MV-4-11 (cell line): ENCODE data around the gene GALNT2.

ENCODE experiments used
- DNase-seq: peaks from one replicate; lab custom pipeline; 2025; lab: John Stamatoyannopoulos, UW

Gene GALNT2

DNA sequence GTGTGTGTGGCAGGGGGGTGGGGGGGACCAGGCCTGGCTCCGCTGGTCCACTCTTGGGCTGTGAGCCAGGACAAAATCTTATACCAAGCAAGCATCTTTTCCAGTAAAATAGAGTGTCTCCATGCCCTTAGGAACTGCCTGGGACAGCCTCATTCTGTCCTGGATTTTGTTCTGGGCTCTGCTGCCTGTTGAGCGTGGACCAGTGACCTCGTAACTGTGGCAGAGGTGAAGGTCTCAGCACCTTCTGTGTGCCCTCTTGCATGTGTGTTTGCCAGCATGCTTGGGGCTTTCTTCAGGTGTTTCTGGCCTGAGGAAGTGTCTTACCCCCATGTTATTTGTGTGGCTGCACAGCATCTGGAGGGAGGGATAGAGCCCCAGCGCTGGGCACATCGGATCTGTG, 45.7 kb downstream of the GALNT2 start:
- no peak for DNase-seq

GRCh38 chr1:230113235-230113592, 46.2 kb downstream of the GALNT2 start:
- no peak for DNase-seq

- DNase-seq: no peak
Measured at GRCh38 chr1:230113593-230114236, 46.7 kb downstream of the GALNT2 start.

DNA sequence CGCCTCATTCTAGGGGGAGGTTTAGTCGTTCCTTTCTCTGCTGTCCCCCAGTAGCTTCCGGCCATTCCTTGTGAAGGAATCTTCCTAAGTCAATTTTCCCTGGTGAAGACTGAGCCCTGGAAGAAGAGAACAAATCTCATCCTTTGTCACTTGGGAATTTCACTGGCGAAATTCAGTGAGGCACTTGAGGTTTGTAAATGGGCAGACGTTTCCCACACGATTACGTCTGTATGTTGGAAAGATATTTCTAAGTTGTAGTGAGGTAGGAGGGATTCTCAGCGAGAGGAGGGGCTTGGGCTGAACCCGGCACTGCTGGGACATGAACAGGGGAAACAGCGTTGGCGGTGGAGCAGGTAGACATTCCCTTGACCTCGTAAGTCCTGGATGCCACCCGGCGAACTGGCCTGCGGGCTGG, 47.2 kb downstream of the GALNT2 start:
- DNase-seq: no peak

DNA sequence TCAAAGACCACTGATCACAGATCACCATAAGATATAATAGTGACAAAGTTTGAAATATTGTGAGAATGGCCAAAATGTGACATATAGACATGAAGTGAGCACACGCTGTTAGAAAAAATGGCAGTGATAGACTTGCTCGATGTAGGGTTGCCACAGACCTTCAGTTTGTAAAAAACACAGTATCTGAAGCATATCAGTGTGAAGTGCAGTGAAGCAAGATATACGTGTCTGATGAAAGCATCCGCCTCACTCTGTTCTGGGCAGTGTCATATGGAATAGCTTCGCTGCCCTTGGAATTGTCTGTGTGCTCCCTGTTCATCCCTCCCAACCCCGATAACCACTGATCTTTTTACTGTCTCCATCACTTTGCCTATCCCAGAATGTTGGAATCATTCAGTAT, 50.7 kb downstream of the GALNT2 start:
- no peak for DNase-seq

- DNase-seq: no peak
Measured at GRCh38 chr1:230119340-230119739, 52.3 kb downstream of the GALNT2 start.

DNA sequence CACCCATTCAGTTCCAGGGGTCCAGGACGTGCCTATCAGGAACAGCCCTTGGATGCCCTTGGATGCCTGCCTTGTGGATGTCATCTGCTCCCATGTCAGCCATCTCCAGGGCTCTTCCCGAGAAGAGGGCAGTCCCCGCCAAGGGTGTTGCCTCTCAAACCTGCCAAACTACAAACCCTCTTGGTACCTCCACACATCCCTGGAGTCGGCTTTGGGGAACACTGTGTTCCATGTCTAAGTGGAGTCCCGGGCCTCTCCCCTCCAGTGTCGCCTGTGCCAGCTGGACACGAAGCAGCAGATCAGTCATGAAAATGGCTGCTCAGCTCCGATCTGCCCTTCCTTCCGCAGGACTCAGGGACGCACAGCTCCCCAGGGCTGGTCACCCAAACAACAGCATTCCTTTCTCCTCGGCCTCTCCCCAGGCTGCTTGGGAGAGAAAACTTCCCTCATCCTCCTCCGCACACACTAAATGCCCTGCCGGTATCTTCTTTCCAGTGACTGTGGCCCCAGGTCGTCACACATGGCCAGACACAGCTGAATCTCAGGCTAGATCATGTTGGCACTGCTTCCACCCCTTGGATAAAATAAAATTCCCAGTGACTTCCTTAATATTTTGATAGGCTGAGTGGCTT, 53.4 kb downstream of the GALNT2 start:
- DNase-seq: no peak

- DNase-seq: no peak
Measured at GRCh38 chr1:230120921-230121381, 53.9 kb downstream of the GALNT2 start.

DNA sequence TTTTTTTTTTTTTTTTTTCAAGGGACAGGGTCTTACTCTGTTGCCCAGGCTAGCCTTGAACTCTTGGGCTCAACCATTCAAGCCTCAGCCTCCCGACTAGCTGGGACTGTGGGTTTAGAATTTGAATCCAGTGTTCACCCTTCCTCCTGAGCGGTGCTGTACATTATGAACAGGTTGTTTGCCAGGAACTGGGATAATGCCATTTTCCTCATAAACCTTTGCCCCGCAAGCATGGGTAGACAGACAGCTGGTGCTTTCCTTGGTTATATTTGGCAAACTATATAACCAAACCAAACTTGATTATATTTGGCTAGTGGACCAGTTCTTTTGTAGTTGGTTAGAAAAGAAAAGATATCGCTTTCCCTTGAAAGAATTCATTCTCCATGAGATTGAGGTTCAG, 54.9 kb downstream of the GALNT2 start:
- no peak for DNase-seq

- DNase-seq: no peak
Measured at GRCh38 chr1:230122366-230123279, 55.6 kb downstream of the GALNT2 start.

- DNase-seq: peak; percentile 10
Measured at GRCh38 chr1:230123280-230124185, 56.5 kb downstream of the GALNT2 start.

GRCh38 chr1:230124186-230125128, 57.4 kb downstream of the GALNT2 start:
- DNase-seq: peak; percentile 67

DNA sequence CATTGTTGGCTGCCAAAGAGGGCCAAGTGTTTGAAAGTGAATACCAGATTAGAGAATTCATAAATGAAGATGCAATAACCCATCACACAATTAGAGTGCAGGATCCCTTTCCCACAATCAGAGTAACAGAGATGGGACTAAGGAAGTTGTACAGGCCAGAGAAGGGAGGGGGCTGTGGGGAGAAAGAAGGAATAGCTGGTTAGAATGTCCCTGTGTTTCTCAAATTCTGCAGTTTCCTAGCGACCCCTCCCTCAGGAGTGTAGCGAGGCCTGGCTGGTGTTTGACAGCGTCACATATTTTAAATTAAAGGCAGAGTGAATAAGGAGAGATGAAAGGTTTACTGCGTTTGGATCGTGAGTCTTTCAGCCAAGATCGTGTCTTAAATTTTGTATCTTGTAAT, 58.1 kb downstream of the GALNT2 start:
- no peak for DNase-seq

DNA sequence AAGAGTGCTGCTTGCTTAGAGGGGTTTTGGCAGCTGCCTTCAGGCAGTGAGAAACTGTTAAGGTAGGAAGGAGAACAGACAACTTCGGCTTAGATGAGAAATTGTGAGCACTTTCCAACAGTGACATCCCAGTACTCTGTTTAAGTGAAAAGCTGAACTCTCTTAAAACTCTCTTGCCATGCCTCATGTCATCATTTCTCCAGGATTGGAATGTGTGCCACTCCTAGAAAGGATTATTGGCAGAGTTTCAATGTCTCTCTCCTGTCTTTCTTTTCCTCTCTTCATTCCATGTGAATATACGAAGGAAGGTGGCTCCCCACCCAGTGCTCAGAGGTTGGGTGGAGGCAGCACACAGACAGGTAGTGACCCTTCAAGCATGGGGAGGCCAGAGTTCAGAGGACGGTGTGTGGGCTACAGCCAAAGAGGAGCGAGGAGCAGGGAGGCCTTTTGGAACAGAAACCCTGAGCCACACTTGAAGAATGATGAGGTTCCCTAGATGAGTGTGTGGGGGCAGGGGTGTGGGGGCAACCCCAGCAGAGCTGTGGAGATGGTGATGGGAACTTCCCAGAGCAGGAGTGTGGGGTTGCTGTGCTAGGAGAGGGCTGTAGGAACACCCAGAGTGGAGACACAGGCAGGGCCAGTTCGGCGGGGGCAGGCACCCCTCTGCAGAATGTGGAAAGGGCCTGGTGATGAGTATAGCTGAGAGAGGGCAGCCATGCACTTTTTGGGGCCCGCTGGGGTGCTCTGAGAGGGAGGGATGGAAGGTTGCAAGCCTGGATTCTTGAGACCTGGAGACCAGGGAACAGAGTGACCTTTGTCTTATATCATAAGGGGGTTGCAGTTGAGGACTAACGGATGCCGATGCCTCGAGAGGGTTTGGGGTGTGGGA, 58.8 kb downstream of the GALNT2 start:
- DNase-seq: no peak

GRCh38 chr1:230126529-230127104, 59.6 kb downstream of the GALNT2 start:
- no peak for DNase-seq

DNA sequence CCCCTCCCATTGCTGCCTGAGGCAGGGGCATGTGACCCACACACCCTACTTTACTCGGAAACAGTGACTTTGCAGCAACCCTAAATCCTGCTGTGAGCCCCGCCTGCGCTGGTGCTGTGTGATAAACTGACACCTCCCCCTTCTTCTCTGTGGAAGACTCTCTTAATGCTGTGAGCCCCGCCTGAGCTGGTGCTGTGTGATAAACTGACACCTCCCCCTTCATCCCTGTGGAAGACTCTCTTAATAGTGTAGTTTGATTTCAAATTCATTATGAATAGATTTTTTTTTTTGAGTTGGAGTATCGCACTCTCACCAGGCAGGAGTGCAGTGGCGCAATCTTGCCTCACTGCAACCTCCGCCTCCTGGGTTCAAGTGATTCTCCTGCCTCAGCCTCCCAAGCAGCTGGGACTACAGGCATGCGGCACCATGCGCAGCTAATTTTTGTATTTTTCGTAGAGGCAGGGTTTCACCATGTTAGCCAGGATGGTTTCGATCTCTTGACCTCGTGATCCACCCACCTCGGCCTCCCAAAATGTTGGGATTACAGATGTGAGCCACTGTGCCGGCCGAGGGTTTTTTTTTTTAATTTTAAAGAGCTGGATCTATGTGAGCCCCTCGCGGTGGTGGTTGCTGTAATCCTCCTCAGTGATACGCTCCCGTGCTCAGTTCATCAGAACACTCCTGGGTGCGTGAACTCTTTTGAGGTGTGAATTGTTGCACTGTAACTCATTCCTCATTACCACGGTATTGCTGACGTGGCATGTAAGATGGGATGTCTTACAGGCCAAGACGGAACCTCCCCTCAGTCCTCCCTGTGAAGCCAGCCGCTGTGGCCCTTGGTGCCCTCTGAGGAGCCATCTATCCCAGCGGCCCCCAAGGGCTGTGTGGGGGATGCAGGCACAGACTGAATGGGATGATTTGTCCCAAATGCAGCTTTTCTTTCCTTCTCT, 60.3 kb downstream of the GALNT2 start:
- no peak for DNase-seq

GRCh38 chr1:230128569-230129285, 61.7 kb downstream of the GALNT2 start:
- no peak for DNase-seq
